ENCODE results near the gene LSR. TPM values are rescaled to one million over a fixed set of nuclear protein-coding genes. Genes with fewer than 3 reads are reported as not detected.
A peak's percentile ranks its signal among the peaks of the same experiment; 100 is the strongest.

LSR gene
- total RNA-seq, 1 experiment from 2014 or later: 64.7 TPM

DNA sequence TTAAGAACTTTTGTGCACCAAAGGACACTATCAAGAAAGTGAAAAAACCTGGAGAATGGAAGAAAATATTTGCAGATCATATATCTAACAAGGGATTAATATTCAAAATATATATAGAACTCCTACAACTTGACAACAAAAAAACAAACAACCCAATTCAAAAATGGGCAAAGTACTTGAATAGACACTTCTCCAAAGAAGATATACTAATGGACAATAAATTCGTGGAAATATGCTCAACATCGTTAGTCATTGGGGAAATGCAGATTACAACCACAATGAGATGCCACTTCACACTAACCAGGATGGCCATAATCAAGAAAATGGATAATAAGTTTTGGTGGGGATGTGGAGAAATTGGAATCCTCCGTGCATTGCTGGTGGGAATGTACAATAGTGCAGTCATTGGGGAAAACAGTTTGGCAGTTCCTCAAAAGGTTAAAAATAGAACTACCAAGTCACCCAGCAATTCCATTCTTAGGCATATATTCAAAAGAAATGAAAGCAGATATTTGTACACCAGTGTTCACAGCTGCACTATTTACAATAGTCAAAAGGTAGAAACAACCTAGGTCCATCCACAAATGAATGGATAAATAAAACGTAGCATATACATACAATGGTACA is 2.2 kb upstream of the LSR start:
- no peak for DNase-seq (ENCODE audit: low read depth, low spot score)
- CTCF ChIA-PET: no interaction called here
- H3K4me3 ChIP-seq (ENCODE audit: low read depth in 2 of 2, low read length in 2 of 2): no peak overlapping the region
- H3K4me1 ChIP-seq (ENCODE audit: control insufficient read depth, insufficient read depth, low read length): peaks cover 4% of the 10 kb centered on the region; the same call in 1 of the 2 replicates
- no TSS peak for BruUV-seq (replicated peaks)
- no peak for ATAC-seq
- no peaks in the 10 kb centered on the region; the same call in 1 of the 2 replicates for H3K9me3 ChIP-seq (ENCODE audit: control insufficient read depth, insufficient read depth, low read depth, low read length)
- POLR2A ChIA-PET: no interaction called here
- in situ Hi-C loops (cut with HindIII; ENCODE audit: low pct_unique_long_range_greater_than_20kb, low sequenced_read_pairs): no loop called here
- H3K36me3 ChIP-seq (ENCODE audit: control insufficient read depth, insufficient read depth, low read length): no peaks in the 10 kb centered on the region; the same call in 1 of the 2 replicates
- intact Hi-C loops (cut with micrococcal nuclease; ENCODE audit: unreplicated experiment): no loop called here
- peaks cover 29% of the 10 kb centered on the region for H3K27me3 ChIP-seq (ENCODE audit: control insufficient read depth, insufficient read depth, low read length)
- no peak for TF ChIP-seq POLR2AphosphoS5 (IDR thresholded peaks at IDR 0.05; ENCODE audit: low read depth, low read length)
- no peak for TF ChIP-seq SIN3A (IDR thresholded peaks at IDR 0.05; ENCODE audit: borderline replicate concordance, insufficient read depth, low read depth, low read length)
- TF ChIP-seq, protein P1, sequence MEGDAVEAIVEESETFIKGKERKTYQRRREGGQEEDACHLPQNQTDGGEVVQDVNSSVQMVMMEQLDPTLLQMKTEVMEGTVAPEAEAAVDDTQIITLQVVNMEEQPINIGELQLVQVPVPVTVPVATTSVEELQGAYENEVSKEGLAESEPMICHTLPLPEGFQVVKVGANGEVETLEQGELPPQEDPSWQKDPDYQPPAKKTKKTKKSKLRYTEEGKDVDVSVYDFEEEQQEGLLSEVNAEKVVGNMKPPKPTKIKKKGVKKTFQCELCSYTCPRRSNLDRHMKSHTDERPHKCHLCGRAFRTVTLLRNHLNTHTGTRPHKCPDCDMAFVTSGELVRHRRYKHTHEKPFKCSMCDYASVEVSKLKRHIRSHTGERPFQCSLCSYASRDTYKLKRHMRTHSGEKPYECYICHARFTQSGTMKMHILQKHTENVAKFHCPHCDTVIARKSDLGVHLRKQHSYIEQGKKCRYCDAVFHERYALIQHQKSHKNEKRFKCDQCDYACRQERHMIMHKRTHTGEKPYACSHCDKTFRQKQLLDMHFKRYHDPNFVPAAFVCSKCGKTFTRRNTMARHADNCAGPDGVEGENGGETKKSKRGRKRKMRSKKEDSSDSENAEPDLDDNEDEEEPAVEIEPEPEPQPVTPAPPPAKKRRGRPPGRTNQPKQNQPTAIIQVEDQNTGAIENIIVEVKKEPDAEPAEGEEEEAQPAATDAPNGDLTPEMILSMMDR (IDR thresholded peaks at IDR 0.05): no peak
- no peak for TF ChIP-seq REST (IDR thresholded peaks at IDR 0.05; ENCODE audit: insufficient read depth in 1 of 2, low read depth in 2 of 2, low read length in 1 of 2)
- TF ChIP-seq TCF7L2 (IDR thresholded peaks at IDR 0.05; ENCODE audit: low read depth, low read length): no peak
- peak overlapping the region; percentile 85; the same call in 1 of the 2 replicates for H3K27ac ChIP-seq (ENCODE audit: low read length)

DNA sequence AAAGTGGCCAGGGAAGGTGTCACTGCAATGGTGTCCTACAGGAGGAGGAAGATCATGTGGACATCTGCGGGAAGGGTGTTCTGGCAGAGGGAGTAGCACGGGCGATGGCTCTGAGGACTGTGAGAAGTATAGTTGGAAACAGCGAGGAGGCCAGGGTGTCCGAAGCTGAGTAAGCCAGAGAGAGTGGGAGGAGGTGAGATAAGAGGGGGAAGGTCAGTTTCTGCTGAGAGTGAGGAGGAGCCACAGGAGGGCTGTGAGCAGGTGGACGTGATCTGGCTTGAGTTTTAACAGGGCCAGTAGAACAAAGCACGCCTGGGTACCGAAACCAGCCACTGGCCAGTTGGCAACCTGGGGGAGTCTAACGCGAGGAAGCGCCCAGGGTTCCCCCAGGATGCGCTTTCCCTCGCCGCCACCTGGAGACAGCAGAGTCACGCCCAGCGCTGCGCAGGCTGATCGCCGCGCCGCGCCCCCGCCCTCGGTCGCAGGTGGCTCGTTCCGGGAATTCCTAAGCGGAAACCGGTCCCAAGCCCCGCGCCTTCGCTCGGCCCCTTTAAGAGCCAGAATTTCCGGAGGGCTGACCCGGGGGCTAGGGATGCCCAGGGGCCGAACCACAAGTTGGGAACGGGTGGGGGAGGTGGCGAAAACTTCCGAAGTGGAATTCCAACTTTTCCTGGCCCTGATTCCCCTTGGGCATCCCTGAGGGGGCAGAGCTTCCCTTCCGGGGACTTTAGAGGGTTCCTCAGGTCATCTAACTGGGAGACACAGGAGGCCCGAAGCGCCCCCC is 1.1 kb upstream of the LSR start:
- CTCF ChIA-PET: no interaction called here
- intact Hi-C loops (cut with micrococcal nuclease; ENCODE audit: unreplicated experiment): no loop called here
- no TSS peak for BruUV-seq (replicated peaks)

More for the DNA sequence above, 1.1 kb upstream of the LSR start:
- ATAC-seq (peak; percentile 85), DNase-seq (ENCODE audit: low read depth, low spot score) (peak; percentile 53)
- Histone ChIP-seq H3K27ac (ENCODE audit: low read length) (peak overlapping the region; percentile 85), H3K27me3 (ENCODE audit: control insufficient read depth, insufficient read depth, low read length) (peaks cover 25% of the 10 kb centered on the region), H3K4me3 (ENCODE audit: low read depth in 2 of 2, low read length in 2 of 2) (peak overlapping the region; percentile 73 to 78), H3K9me3 (ENCODE audit: control insufficient read depth, insufficient read depth, low read depth, low read length) (no peaks in the 10 kb centered on the region; the same call in 1 of the 2 replicates), H3K36me3 (ENCODE audit: control insufficient read depth, insufficient read depth, low read length) (no peaks in the 10 kb centered on the region; the same call in 1 of the 2 replicates), H3K4me1 (ENCODE audit: control insufficient read depth, insufficient read depth, low read length) (peaks cover 4% of the 10 kb centered on the region; the same call in 1 of the 2 replicates)
- no peak for TF ChIP-seq SIN3A (IDR thresholded peaks at IDR 0.05; ENCODE audit: borderline replicate concordance, insufficient read depth, low read depth, low read length)
- TF ChIP-seq, protein P1 (IDR thresholded peaks at IDR 0.05): peak; percentile 78; the same call in 1 of the 2 replicates
- 0 out of 2 replicates have a peak, but pooled peaks have one; percentile 24 for TF ChIP-seq TCF7L2 (IDR thresholded peaks at IDR 0.05; ENCODE audit: low read depth, low read length)
- TF ChIP-seq POLR2AphosphoS5 (IDR thresholded peaks at IDR 0.05; ENCODE audit: low read depth, low read length): peak; percentile 56
- in situ Hi-C loops (cut with HindIII; ENCODE audit: low pct_unique_long_range_greater_than_20kb, low sequenced_read_pairs): no loop called here
- POLR2A ChIA-PET: no interaction called here

Measured in Panc1 (cell line).